Iris pigment epithelial cell (primary cell): ENCODE results near the gene GRB7.
"Not testable (repeated sequence)": the region's sequence is repeated elsewhere in the genome, so short reads cannot be mapped to it uniquely, and the experiment has no call there.

Experiments
- DNase-seq: peaks from one replicate; pipeline ENCODE4 v3.0.0-alpha.2; 2011; ENCODE audit warnings: low read depth

Gene GRB7

GRCh38 chr17:39751637-39752036 lies 13.9 kb downstream of the GRB7 start:
- DNase-seq, result no peak

- DNase-seq, result no peak
Measured at GRCh38 chr17:39752241-39752881, 14.6 kb downstream of the GRB7 start.

- no peak for DNase-seq
Measured at GRCh38 chr17:39753514-39754160, 15.9 kb downstream of the GRB7 start.

- peak; percentile 74 for DNase-seq
Measured at GRCh38 chr17:39754161-39754957, 16.6 kb downstream of the GRB7 start.

- no peak for DNase-seq
Measured at GRCh38 chr17:39754958-39755553, 17.3 kb downstream of the GRB7 start.

- peak; percentile 26 for DNase-seq
Measured at GRCh38 chr17:39755554-39756379, 18.0 kb downstream of the GRB7 start.

- no peak for DNase-seq
Measured at GRCh38 chr17:39756380-39757079, 18.8 kb downstream of the GRB7 start.

- DNase-seq, result no peak
Measured at GRCh38 chr17:39757176-39757662, 19.5 kb downstream of the GRB7 start.

GRCh38 chr17:39757931-39758873 lies 20.5 kb downstream of the GRB7 start:
- no peak for DNase-seq

- DNase-seq, result no peak
Measured at GRCh38 chr17:39759204-39759603, 21.5 kb downstream of the GRB7 start.

GRCh38 chr17:39761861-39762496 lies 24.2 kb downstream of the GRB7 start:
- DNase-seq, result no peak

GRCh38 chr17:39763051-39763820 lies 25.5 kb downstream of the GRB7 start:
- peak; percentile 29 for DNase-seq

- DNase-seq, result not testable (repeated sequence)
Measured at GRCh38 chr17:39764171-39764570, 26.4 kb downstream of the GRB7 start.

GRCh38 chr17:39765175-39765574 lies 27.4 kb downstream of the GRB7 start:
- no peak for DNase-seq

GRCh38 chr17:39765766-39766165 lies 28.0 kb downstream of the GRB7 start:
- no peak for DNase-seq

- DNase-seq, result no peak
Measured at GRCh38 chr17:39767147-39767546, 29.4 kb downstream of the GRB7 start.

GRCh38 chr17:39769974-39770587 lies 32.3 kb downstream of the GRB7 start:
- DNase-seq, result no peak

GRCh38 chr17:39772415-39772814 lies 34.7 kb downstream of the GRB7 start:
- DNase-seq, result no peak
